ENCODE measurements around the gene LRRC74B. TPM values are rescaled to one million over a fixed set of nuclear protein-coding genes. Genes with fewer than 3 reads are reported as not detected.

Gene LRRC74B
- total RNA-seq, 2 donors from 2014 or later = not detected

- intact Hi-C loops (cut with DNase I) = no loop called here
- peaks cover 18% of the 10 kb centered on the region for H3K4me1 ChIP-seq
- H3K36me3 ChIP-seq (replicated peaks in 1 of 2; ENCODE audit: insufficient read depth in 1 of 2, low read depth in 2 of 2) = no peaks in the 10 kb centered on the region
- WGBS, 2 donors = 77 to 79% methylated on average over 4 of the region's 4 CpGs
- ATAC-seq (no peak), DNase-seq (no peak)
- no peaks in the 10 kb centered on the region for H3K9me3 ChIP-seq
- no peak for TF ChIP-seq POLR2A (IDR thresholded peaks at IDR 0.05)
- TF ChIP-seq, protein P1, sequence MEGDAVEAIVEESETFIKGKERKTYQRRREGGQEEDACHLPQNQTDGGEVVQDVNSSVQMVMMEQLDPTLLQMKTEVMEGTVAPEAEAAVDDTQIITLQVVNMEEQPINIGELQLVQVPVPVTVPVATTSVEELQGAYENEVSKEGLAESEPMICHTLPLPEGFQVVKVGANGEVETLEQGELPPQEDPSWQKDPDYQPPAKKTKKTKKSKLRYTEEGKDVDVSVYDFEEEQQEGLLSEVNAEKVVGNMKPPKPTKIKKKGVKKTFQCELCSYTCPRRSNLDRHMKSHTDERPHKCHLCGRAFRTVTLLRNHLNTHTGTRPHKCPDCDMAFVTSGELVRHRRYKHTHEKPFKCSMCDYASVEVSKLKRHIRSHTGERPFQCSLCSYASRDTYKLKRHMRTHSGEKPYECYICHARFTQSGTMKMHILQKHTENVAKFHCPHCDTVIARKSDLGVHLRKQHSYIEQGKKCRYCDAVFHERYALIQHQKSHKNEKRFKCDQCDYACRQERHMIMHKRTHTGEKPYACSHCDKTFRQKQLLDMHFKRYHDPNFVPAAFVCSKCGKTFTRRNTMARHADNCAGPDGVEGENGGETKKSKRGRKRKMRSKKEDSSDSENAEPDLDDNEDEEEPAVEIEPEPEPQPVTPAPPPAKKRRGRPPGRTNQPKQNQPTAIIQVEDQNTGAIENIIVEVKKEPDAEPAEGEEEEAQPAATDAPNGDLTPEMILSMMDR (IDR thresholded peaks at IDR 0.05) = no peak
- H3K4me3 ChIP-seq = no peak overlapping the region
- no peaks in the 10 kb centered on the region for H3K27me3 ChIP-seq
- H3K27ac ChIP-seq = no peak overlapping the region
Measured at GRCh38 chr22:21041937-21042336, 3.8 kb upstream of the LRRC74B start.

GRCh38 chr22:21042978-21043859 lies 2.5 kb upstream of the LRRC74B start:
- Histone ChIP-seq H3K9me3 (no peaks in the 10 kb centered on the region), H3K36me3 (replicated peaks in 1 of 2; ENCODE audit: insufficient read depth in 1 of 2, low read depth in 2 of 2) (no peaks in the 10 kb centered on the region), H3K4me1 (peaks cover 18% of the 10 kb centered on the region), H3K27me3 (no peaks in the 10 kb centered on the region), H3K27ac (no peak overlapping the region), H3K4me3 (no peak overlapping the region)
- 82 to 83% methylated on average over 6 of the region's 6 CpGs for WGBS, 2 donors
- intact Hi-C loops (cut with DNase I) = no loop called here
- DNase-seq = no peak
- TF ChIP-seq, protein P1 (IDR thresholded peaks at IDR 0.05) = no peak
- no peak for TF ChIP-seq POLR2A (IDR thresholded peaks at IDR 0.05)
- ATAC-seq = no peak

- 53 to 76% methylated on average over 4 to 6 of the region's 15 CpGs for WGBS, 2 donors
- Histone ChIP-seq H3K27me3 (no peaks in the 10 kb centered on the region), H3K36me3 (replicated peaks in 1 of 2; ENCODE audit: insufficient read depth in 1 of 2, low read depth in 2 of 2) (no peaks in the 10 kb centered on the region), H3K27ac (no peak overlapping the region), H3K4me1 (peaks cover 18% of the 10 kb centered on the region), H3K9me3 (no peaks in the 10 kb centered on the region), H3K4me3 (no peak overlapping the region)
- intact Hi-C loops (cut with DNase I) = no loop called here
- ATAC-seq (no peak), DNase-seq (no peak)
- no peak for TF ChIP-seq POLR2A (IDR thresholded peaks at IDR 0.05)
- TF ChIP-seq, protein P1 (IDR thresholded peaks at IDR 0.05) = no peak
Measured at GRCh38 chr22:21043860-21044535, 1.7 kb upstream of the LRRC74B start.

GRCh38 chr22:21044931-21045584 lies 688 bp upstream of the LRRC74B start:
- TF ChIP-seq, protein P1 (IDR thresholded peaks at IDR 0.05) = no peak
- no peak for TF ChIP-seq POLR2A (IDR thresholded peaks at IDR 0.05)
- Histone ChIP-seq H3K4me3 (no peak overlapping the region), H3K4me1 (peaks cover 18% of the 10 kb centered on the region), H3K27me3 (no peaks in the 10 kb centered on the region), H3K36me3 (replicated peaks in 1 of 2; ENCODE audit: insufficient read depth in 1 of 2, low read depth in 2 of 2) (no peaks in the 10 kb centered on the region), H3K27ac (peak overlapping the region in 1 of 4 donors; percentile 50), H3K9me3 (no peaks in the 10 kb centered on the region)
- peak; percentile 62 for ATAC-seq
- intact Hi-C loops (cut with DNase I) = no loop called here
- WGBS, 2 donors = 13 to 17% methylated on average over 15 of the region's 15 CpGs
- peak in 2 of 4 donors; percentile 17 to 49 for DNase-seq
